Heart left ventricle (tissue), 13 donors: ENCODE data around the gene FAM90A26.
"Not testable (repeated sequence)": the region's sequence is repeated elsewhere in the genome, so short reads cannot be mapped to it uniquely, and the experiment has no call there.

Experiments used
- POLR2A ChIP-seq, 2 donors: fragments of 450-650 bp; IDR thresholded peaks; one replicate each; pipeline ENCODE4 v1.6.1; 2017; ENCODE audit warnings: antibody characterized with exemption in 2 of 2, mild to moderate bottlenecking in 2 of 2, moderate library complexity in 2 of 2
- TF ChIP-seq, protein P1 (sequence below), 12 donors: fragments of 200-600 bp; sonication (generic) in 4 of 12; IDR thresholded peaks; one replicate each; pipeline versions ENCODE4 v1.5.0 to v1.8.0; 2018 to 2022; ENCODE audit warnings: antibody characterized with exemption in 12 of 12, mild to moderate bottlenecking in 5 of 12
- donor health status: ischemic (EF 13 %, LVEDD 7.1; RV severe dilation, severe dysfunction).
- donor health status: DM: no; HTN: yes; CAD: no.
- donor health status: DM: no; HTN: no; CAD: no.
- donor health status: ischemic (EF 25% LVEDD 6.9; RV normal size, moderate dysfunction).
- donor health status: ischemic (EF 25% LVEDD 5.7; RV mildly dilated, moderate dysfunction).
- donor health status: ischemic (EF 35%, LVEDD 5.7; RV mildly dilated, moderate dysfunction).
- donor health status: nonischemic (EF 11% LVEDD 7.7; RV severe dilation, severe dysfunction).
- donor health status: DM: yes; HTN: yes; CAD: no.
- donor health status: PGD.
- donor health status: ischemic (EF 29% LVEDD 5.4; RV normal size, mild dysfunction).
- donor health status: nonischemic (EF 23%, LVEDD 6.1; RV moderate dilation, normal function).

- TF ChIP-seq, protein P1, sequence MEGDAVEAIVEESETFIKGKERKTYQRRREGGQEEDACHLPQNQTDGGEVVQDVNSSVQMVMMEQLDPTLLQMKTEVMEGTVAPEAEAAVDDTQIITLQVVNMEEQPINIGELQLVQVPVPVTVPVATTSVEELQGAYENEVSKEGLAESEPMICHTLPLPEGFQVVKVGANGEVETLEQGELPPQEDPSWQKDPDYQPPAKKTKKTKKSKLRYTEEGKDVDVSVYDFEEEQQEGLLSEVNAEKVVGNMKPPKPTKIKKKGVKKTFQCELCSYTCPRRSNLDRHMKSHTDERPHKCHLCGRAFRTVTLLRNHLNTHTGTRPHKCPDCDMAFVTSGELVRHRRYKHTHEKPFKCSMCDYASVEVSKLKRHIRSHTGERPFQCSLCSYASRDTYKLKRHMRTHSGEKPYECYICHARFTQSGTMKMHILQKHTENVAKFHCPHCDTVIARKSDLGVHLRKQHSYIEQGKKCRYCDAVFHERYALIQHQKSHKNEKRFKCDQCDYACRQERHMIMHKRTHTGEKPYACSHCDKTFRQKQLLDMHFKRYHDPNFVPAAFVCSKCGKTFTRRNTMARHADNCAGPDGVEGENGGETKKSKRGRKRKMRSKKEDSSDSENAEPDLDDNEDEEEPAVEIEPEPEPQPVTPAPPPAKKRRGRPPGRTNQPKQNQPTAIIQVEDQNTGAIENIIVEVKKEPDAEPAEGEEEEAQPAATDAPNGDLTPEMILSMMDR (IDR thresholded peaks at IDR 0.05): not testable (repeated sequence)
- TF ChIP-seq POLR2A (IDR thresholded peaks at IDR 0.05): not testable (repeated sequence)
These were observed 37.4 kb upstream of the FAM90A26 start for GRCh38 chr4:9132849-9133248.
